Neural crest cell (in vitro differentiated cells): ENCODE results near the gene RAB19. TPM values are rescaled to one million over a fixed set of nuclear protein-coding genes. Genes with fewer than 3 reads are reported as not detected.

ENCODE experiments used
- DNase-seq: peaks from one replicate; pipeline ENCODE4 v3.0.0; 2021; ENCODE audit warnings: low read depth, mixed read lengths, low spot score
- H3K27ac Mint-ChIP-seq: one replicate; pipeline ENCODE4 v1.8.0; 2021; ENCODE audit warnings: mild to moderate bottlenecking, mixed read lengths; ENCODE audit not compliant: unreplicated experiment
- H3K27me3 Mint-ChIP-seq: 2 replicates; pipeline ENCODE4 v1.8.0; 2021; ENCODE audit warnings: low read depth, mild to moderate bottlenecking, mixed read lengths
- H3K36me3 Mint-ChIP-seq: 2 replicates; pipeline ENCODE4 v1.8.0; 2021; ENCODE audit warnings: low read depth, mild to moderate bottlenecking, mixed read lengths
- H3K4me1 Mint-ChIP-seq: 2 replicates; pipeline ENCODE4 v1.8.0; 2021; ENCODE audit warnings: mixed read lengths
- H3K4me3 Mint-ChIP-seq: one replicate; pipeline ENCODE4 v1.8.0; 2021; ENCODE audit warnings: mild to moderate bottlenecking, mixed read lengths
- H3K9me3 Mint-ChIP-seq: 2 replicates; pipeline ENCODE4 v1.8.0; 2021; ENCODE audit warnings: mixed read lengths
- CTCF ChIP-seq: fragments of 200-600 bp; sonication (generic); conservative IDR thresholded peaks from 2 replicates; pipeline ENCODE4 v1.5.0; 2021; ENCODE audit warnings: antibody characterized with exemption, mild to moderate bottlenecking
- total RNA-seq: library from RNA; stranded (reverse); gene quantifications from 2 replicates; pipeline ENCODE4 v1.2.1, GENCODE V29; 2021

RAB19 gene
- total RNA-seq, 1 donor from 2014 or later, result not detected

GRCh38 chr7:140393756-140394306 is 10.0 kb upstream of the RAB19 start:
- no peak for DNase-seq
- Mint-ChIP-seq H3K4me3 (no peak overlapping the region), H3K9me3 (no peaks in the 10 kb centered on the region)

DNA sequence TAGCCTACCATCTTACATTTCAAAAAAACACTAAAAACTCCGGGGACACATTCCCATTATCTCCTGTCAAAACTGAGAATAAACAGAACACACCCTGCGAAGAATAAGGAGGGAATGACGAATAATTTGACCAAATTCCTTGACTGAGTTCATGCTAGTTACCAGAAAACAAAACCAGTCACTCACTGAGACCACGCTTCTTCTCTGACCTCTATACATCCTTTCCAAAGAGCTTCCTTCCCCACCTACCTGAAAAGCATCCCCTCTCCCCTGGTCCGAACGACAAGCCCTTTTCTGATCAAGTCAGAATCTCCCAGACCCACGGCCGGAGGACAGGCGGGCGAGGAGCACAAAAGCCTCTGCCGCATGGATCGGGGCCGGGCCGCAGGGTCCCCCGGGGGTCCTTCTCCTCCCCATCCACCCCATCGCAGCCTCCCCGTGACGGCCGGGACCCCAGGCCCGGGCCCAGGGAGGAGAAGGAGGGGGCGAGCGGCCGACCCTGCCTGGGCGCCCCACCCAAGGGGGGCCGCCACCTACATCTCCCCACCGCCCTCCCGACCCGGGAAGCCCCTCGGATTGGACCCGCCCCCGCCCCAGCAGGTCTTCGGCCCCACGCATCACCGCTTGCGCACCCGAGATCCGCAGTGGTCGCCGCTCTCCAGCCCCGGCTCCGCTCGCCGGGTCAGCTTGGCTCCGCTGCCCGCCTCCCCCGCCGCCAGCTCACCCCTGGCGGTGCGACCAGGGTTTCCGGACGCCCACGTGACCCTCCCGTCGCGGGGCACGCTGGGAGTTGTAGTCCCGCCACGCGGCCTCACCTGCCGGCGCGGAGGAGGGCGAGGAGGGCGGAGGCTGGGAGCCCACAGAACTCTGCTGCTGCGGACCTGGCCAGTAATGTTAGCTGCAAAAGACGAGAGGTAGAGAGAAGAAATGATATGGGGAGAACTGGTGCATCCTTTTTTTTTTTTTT is 5.8 kb upstream of the RAB19 start, which contains the start of gene SLC37A3:
Gene SLC37A3, minus strand, starts transcription at position 747 of the 967 bp plus-strand sequence. CDS start 16,004 bp downstream, outside the sequence.
- Mint-ChIP-seq H3K4me1 (peaks cover 14% of the 10 kb centered on the region), H3K27ac (peak within 1 kb of the TSS; percentile 96), H3K4me3 (peak within 1 kb of the TSS; percentile 98)

More at GRCh38 chr7:140393756-140394306, 10.0 kb upstream of the RAB19 start:
- Mint-ChIP-seq H3K4me1 (peaks cover 14% of the 10 kb centered on the region), H3K27me3 (no peaks in the 10 kb centered on the region), H3K27ac (no peak overlapping the region), H3K36me3 (no peaks in the 10 kb centered on the region)
- no peak for TF ChIP-seq CTCF

DNA sequence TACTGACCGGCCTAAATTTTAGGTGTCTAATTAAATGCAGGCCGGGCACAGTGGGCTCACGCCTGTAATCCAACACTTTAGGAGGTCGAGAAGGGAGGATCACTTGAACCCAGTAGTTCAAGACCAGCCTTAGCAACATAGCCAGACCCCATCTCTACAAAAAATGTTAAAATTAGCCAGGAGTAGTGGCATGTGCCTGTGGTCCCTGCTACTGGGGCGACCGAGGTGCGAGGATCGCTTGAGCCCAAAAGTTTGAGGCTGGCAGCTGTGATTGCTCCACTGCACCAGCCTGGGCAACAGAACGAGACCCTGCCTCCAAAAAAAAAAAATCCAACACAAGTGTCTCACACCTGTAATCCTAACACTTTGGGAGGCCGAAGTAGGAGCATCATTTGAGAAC is 5.0 kb upstream of the RAB19 start:
- DNase-seq, result no peak
- no peak for TF ChIP-seq CTCF
- H3K27me3 Mint-ChIP-seq, result peaks cover 27% of the 10 kb centered on the region
- H3K9me3 Mint-ChIP-seq, result no peaks in the 10 kb centered on the region
- H3K4me3 Mint-ChIP-seq, result peak overlapping the region; percentile 80
- H3K36me3 Mint-ChIP-seq, result no peaks in the 10 kb centered on the region
- no peak overlapping the region for H3K27ac Mint-ChIP-seq
- H3K4me1 Mint-ChIP-seq, result peaks cover 19% of the 10 kb centered on the region

More for the DNA sequence above, 5.8 kb upstream of the RAB19 start, which contains the start of gene SLC37A3:
- peak; percentile 19 for TF ChIP-seq CTCF
- Mint-ChIP-seq H3K36me3 (no peaks in the 10 kb centered on the region), H3K9me3 (no peaks in the 10 kb centered on the region), H3K27me3 (peaks cover 22% of the 10 kb centered on the region)
- peak; percentile 76 for DNase-seq

GRCh38 chr7:140400381-140400780 is 3.5 kb upstream of the RAB19 start:
- no peak for TF ChIP-seq CTCF

DNA sequence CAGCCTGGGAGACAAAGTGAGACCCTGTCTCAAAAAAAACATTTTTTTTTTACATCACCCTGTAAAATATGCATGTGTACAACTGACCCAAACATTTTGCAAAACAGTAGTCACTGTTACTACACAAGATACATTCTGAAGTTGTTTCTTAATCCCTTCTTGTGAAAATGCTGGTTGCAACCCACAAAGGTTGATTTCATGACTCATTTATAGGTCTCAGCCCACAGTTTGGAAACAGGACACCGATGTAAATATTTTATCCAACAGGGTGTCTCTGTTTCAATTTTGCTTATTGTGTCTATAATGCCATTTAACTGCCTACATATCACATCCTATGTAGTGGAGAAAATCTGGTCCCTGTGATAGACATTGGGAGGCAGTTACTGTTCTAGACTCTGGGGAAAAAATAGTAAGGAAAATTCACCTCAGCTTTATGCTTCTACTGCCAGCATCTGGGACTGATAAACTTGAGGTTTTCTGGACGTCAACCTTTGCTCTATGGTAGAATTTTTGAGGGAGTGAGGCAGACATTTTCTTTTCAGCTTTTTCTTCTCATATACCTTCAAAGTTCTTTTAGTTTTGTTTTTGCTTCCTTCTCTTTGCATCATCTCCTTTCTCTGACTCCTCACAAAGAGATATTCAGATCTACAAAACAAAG is 1.6 kb upstream of the RAB19 start:
- peaks cover 38% of the 10 kb centered on the region for H3K27me3 Mint-ChIP-seq
- peaks cover 22% of the 10 kb centered on the region for H3K4me1 Mint-ChIP-seq
- no peak for TF ChIP-seq CTCF
- no peak for DNase-seq
- H3K27ac Mint-ChIP-seq, result no peak overlapping the region
- peak overlapping the region; percentile 14 for H3K4me3 Mint-ChIP-seq
- H3K9me3 Mint-ChIP-seq, result no peaks in the 10 kb centered on the region
- no peaks in the 10 kb centered on the region for H3K36me3 Mint-ChIP-seq

More at GRCh38 chr7:140400381-140400780, 3.5 kb upstream of the RAB19 start:
- Mint-ChIP-seq H3K9me3 (no peaks in the 10 kb centered on the region), H3K27me3 (peaks cover 38% of the 10 kb centered on the region), H3K4me3 (no peak overlapping the region), H3K27ac (no peak overlapping the region), H3K4me1 (peaks cover 30% of the 10 kb centered on the region), H3K36me3 (no peaks in the 10 kb centered on the region)
- DNase-seq, result no peak
